Activated T-cell treated with anti-CD3 and anti-CD28 coated beads, Interleukin-2, amount 50 U/mL, for 4 hours (primary cell): Measurements from ENCODE around the gene MYO1D. TPM values are rescaled to one million over a fixed set of nuclear protein-coding genes. Genes with fewer than 3 reads are reported as not detected.

Source experiments
- total RNA-seq, 3 donors: library from RNA; stranded (reverse); gene quantifications; one replicate each; pipeline ENCODE4 v1.2.1, GENCODE V29; 2021

Gene MYO1D
- total RNA-seq, 3 donors from 2014 or later: 8.5 to 14.6 (median 10.6) TPM

Other genes with a start within 250 kb of the MYO1D start
- under 1 TPM; 0.16 to 0.86 (median 0.54) TPM for gene TMEM98, start 51.0 kb upstream of the MYO1D start, total RNA-seq
- not detected for gene SPACA3, start 114.7 kb upstream of the MYO1D start, total RNA-seq